HG03571 (cell line): ENCODE data around the gene APBA3.

Experiments
- ATAC-seq: cut with Tn5 transposase; IDR thresholded peaks from one replicate; pipeline ENCODE4 v1.9.1; 2021; ENCODE audit not compliant: unreplicated experiment

The APBA3 gene, protein sequence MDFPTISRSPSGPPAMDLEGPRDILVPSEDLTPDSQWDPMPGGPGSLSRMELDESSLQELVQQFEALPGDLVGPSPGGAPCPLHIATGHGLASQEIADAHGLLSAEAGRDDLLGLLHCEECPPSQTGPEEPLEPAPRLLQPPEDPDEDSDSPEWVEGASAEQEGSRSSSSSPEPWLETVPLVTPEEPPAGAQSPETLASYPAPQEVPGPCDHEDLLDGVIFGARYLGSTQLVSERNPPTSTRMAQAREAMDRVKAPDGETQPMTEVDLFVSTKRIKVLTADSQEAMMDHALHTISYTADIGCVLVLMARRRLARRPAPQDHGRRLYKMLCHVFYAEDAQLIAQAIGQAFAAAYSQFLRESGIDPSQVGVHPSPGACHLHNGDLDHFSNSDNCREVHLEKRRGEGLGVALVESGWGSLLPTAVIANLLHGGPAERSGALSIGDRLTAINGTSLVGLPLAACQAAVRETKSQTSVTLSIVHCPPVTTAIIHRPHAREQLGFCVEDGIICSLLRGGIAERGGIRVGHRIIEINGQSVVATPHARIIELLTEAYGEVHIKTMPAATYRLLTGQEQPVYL

GRCh38 chr19:3761382-3762129 lies at the start of gene APBA3:
TSS of gene APBA3 (minus strand) at chr19:3761692. CDS start at chr19:3760264, 1,428 bp downstream.
- peak; percentile 44 for ATAC-seq

GRCh38 chr19:3810708-3811355 lies 49.3 kb upstream of the APBA3 start:
- no peak for ATAC-seq

- no peak for ATAC-seq
These were observed 48.6 kb upstream of the APBA3 start for GRCh38 chr19:3809881-3810707.

- ATAC-seq = no peak
These were observed 47.1 kb upstream of the APBA3 start for GRCh38 chr19:3808420-3809143.

- ATAC-seq = no peak
These were observed 46.3 kb upstream of the APBA3 start for GRCh38 chr19:3807574-3808354.

GRCh38 chr19:3807131-3807480 lies 45.6 kb upstream of the APBA3 start:
- no peak for ATAC-seq

DNA sequence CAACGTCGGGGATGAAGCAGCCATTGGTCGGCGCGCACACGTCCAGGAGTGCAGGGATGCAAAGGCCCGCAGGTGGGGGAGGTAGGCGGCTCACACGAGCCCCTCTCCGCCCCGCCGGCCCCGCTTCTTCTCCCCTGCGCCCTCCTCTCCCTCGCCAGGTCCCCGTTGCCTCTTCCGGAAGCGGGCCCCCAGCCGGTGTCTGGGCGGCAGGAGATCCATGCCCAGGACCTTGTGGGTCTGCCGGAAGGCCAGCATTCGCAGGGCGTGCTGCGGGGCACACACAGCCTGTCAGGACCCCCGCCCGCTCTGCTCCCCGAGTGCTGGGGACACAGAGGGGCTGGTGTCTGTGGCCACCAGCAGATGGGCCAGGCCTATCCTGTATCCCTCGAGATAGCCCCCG lies 44.4 kb upstream of the APBA3 start:
- ATAC-seq = no peak

- no peak for ATAC-seq
These were observed 42.9 kb upstream of the APBA3 start for GRCh38 chr19:3804429-3804828.

- ATAC-seq = no peak
These were observed 42.5 kb upstream of the APBA3 start for GRCh38 chr19:3803986-3804385.

GRCh38 chr19:3803114-3803888 lies 41.8 kb upstream of the APBA3 start:
- no peak for ATAC-seq

GRCh38 chr19:3801412-3802096 lies 40.1 kb upstream of the APBA3 start:
- ATAC-seq = no peak

GRCh38 chr19:3800996-3801395 lies 39.5 kb upstream of the APBA3 start:
- ATAC-seq = no peak

DNA sequence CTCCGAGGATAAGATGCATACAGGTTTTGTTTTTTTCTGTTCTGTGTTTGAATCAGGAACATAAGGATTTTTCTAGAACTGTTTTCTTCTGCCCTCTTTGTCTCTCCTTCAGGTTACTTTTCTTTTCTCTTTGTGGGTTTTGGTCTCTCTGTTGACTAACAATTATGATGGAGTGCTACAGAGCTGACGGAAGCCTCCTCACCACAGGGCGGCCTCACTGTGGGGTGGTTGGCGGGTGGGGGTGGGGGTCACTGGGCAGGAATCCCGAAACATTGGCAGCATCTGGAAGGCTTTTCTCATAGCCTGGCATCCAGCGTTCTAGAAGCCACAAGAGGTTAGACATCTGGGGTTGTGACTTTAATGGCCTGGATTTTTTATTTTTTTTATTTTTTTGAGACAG lies 36.6 kb upstream of the APBA3 start:
- ATAC-seq = no peak

- no peak for ATAC-seq
These were observed 34.9 kb upstream of the APBA3 start for GRCh38 chr19:3796358-3796757.

DNA sequence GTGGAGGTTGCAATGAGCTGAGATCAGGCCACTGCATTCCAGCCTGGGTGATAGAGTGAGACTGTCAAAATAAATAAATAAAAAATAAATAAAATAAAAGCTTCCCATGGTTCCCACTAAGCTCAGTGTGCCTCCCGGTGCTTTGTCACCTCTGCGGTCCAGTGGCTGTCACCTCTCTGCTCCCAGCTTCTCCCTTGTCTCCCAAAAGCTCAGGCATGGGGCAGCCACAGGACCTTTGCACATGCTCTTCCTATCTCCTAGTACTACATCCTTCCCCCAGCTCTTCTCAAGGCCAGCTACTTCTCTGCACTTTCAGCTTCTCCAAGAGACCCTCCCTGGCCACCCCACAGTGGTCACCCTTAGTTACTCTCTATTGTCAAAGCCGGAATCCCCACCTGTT lies 32.3 kb upstream of the APBA3 start:
- no peak for ATAC-seq

DNA sequence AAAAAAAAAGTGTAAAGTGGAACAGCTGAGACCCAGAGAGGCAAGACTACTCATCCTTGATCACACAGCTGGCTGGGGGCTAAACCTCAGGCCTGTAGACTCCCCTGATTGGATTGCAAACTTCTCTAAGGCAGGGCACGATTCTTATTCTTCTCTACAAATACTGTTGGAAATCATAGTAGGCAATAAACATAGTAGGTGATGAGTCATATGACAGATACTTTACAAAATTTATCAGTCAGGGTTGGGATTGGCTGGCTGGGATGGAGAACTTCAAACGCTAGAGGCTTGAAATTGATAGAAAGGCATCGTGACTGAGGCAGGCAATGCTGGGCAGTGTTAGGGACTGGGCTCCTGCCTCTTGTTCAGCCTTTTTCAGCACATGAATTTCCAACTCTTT lies 30.6 kb upstream of the APBA3 start:
- no peak for ATAC-seq

- ATAC-seq = no peak
These were observed 29.4 kb upstream of the APBA3 start for GRCh38 chr19:3790941-3791340.

- ATAC-seq = no peak
These were observed 28.8 kb upstream of the APBA3 start for GRCh38 chr19:3790209-3790734.
